GM21515 (cell line): ENCODE data around the gene DDX10.

Experiments used
- ATAC-seq: cut with Tn5 transposase; IDR thresholded peaks from one replicate; pipeline ENCODE4 v1.9.1; 2021; ENCODE audit not compliant: unreplicated experiment

Gene DDX10

DNA sequence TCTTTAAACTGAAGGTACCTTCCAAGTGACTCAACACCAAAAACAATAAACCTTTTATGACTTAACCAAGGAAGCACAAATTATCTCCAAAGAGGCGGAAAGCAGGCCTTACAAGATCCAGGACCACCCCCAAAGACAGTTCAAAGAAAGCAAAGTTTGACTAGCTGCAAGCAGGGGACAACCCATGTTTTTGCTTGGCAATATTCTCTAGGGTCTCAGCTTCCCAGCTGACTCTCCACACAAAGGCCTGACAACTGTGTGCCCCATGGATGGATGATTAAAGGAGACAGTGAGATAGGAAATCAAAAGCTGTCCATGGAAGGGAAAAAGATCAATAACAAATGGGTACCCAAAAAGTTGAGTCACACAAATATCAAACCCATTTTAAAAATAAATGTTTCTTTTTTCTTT lies 232.2 kb downstream of the DDX10 start:
- ATAC-seq = no peak

DNA sequence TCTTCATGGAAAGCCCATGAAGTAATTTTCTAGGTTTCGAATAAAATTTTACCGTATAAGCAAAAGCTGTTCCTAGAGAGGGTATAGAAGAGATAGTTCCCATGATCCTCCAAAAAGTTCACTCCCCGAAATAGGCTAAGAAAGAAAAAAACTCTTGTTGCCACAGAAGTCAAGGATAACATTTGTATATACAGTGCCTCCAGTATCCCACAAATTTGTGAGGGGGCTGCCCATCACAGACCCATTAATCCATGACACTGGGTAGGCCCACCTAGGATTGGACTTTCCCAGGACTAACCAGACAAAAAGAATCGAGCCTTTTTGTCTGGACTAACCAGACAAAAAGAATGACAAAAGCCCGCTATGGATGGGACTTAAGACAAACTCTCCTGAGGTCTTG lies 233.0 kb downstream of the DDX10 start:
- no peak for ATAC-seq

DNA sequence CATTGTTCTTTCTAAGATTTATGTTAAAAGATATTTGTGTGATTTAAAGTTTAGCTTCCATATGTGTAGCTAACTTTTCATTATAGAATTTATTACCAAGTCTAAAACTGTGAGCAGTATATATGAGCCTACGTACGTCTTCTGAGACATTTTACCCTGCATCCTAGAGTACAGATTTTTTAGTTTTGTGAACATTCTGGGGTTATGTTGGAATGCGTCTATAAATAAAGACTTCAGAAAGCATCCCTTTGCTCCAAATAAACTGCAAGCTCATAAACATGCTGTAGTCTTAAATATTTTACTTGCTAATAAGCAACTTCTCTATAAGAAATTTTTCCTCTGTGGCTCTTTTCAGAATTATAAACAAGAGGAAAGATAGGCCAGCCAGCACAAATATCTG lies 236.5 kb downstream of the DDX10 start:
- no peak for ATAC-seq

DNA sequence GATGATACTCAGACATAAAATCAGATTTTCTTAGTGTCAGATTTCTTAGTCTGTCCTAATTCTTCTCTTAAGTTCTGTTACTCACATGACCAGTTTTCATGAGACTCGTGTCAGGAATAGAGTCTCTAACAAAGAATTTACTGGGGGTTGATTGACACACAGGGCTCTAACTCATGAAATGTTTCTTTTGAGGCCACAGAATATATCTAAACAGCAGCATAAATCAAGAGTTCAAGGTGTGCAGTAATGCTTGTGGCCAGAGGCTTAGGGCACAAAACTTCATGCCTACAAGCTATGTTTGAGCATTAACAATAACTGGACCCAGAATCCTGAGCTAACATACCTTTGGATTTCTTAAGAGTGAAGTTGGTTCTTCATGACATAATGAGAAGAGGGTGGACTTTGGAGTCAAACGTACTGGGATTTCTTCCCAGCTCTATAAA lies 237.2 kb downstream of the DDX10 start:
- no peak for ATAC-seq

DNA sequence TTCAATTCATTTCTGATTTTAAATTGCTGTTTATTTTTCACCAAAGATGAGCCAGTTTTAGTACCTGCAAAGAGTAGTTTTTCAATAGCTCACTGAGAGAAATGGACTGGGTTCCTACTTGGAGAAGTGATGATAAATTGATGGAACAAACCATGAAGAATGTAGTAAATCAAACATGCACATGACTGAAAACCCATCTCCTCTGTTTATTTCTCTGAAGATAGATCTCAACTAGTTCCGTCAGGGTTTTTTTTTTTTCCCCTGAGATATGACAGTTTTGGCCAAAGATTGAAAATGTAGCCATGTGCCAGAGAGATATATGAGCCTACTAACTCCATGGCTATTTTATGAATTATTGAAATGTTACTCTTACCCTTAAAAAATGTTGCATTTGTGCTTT lies 239.6 kb downstream of the DDX10 start:
- no peak for ATAC-seq

GRCh38 chr11:108906329-108906728 lies 241.5 kb downstream of the DDX10 start:
- ATAC-seq = no peak

DNA sequence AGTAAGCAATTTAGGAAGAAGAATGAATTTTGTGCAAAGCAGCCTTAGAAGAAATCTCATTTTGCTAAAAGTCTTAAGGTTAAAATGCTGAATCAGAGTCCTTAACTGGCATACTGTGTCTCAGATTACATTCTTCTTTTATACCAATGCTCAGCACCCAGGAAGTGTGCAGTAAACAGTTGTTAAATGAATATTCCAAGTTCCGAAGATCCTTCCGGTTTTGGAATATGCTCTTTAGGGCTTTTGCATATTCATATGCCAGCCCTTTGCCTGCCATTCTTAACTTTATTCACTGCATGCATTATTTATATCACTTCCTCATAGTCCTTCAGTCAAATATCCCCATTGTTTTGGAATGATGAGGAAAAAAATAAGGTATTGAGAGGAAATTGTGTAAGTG lies 242.0 kb downstream of the DDX10 start:
- ATAC-seq = no peak

GRCh38 chr11:108909041-108909440 lies 244.2 kb downstream of the DDX10 start:
- ATAC-seq = no peak

DNA sequence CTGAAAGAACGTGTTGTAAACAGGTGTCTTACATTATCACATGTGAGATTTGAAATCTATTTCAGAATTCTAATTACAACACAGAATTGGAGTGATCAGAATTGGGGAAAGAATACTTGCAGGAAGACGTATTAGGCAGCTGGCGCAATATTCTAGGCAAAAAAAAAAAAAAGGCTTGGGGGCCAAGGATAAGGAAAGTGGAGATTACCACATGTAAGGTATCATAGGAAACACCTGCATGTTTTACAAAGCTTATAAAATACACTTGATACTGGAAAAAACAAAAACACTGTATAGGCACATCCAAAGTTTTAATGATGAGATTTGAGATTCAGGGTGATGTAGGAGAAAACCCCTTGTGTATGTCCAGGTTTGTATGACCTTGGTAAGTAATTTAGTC lies 245.1 kb downstream of the DDX10 start:
- no peak for ATAC-seq

DNA sequence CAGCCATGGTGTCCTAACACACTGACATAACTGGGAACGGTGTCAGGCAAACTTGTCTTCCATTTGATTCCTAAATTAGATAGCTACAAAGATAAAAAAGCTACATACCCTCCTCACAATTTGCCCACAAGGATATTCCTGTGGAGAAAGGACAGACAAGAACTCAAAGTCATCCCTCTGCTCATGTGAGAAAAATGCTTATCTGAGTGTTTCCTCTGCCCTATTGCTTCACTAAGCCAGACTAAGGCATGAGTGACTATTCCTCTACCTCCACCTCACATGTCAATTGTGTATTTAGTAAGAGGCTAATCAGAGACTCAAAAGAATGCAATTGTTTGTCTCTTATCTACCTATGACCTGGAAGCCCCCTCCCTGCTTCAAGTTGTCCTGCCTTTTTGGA lies 247.7 kb downstream of the DDX10 start:
- no peak for ATAC-seq

DNA sequence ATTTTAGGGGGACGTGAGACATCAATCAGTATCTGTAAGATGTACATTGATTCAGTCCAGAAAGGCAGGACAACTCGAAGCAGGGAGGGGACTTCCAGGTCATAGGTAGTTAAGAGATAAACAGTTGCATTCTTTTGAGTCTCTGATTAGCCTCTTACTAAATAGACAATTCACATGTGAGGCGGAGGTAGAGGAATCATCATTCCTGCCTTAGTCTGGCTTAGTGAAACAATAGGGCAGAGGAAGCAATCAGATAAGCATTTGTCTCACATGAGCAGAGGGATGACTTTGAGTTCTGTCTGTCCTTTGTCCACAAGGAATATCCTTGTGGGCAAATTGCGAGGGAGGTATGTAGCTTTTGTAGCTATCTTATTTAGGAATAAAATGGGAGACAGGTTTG lies 248.3 kb downstream of the DDX10 start:
- ATAC-seq = no peak

DNA sequence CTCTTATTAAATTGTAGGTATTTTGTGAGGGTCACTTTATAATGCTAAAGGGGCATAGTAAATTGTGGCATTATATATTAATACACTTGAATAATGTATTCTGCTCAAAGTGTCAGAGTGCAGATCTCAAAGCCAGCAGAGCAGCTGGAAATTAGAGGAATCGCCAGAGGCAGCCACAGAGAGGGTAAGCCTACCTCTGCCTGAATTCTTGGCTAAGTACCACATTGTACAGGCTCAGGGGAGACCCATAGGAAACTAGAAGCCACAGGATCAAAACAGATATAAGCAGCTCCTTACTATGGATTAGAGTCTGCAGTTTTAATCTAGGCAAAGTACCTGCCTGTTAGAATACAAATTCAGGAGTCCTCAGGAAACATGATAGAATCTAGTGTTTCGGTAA lies 249.3 kb downstream of the DDX10 start:
- no peak for ATAC-seq

- ATAC-seq = no peak
These were observed 250.1 kb downstream of the DDX10 start for GRCh38 chr11:108914981-108915380.

DNA sequence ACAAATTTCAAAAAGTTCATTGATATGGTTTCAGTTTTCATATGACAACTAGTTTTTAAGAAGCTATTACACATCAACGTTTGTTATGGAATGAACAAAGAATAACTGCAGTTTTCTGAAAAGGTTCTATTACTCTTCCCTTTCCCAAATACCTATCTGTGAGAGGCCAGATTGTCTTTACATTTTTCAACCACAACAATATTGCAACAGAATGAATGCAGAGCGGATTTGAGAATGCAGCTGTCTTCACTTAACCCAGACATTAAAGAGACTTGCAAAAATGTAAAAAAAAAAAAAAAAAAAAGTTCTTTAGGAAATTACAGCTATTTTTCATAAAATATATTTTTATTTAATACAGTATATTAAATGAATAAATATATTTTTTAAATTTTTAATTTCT lies 250.8 kb downstream of the DDX10 start:
- no peak for ATAC-seq

DNA sequence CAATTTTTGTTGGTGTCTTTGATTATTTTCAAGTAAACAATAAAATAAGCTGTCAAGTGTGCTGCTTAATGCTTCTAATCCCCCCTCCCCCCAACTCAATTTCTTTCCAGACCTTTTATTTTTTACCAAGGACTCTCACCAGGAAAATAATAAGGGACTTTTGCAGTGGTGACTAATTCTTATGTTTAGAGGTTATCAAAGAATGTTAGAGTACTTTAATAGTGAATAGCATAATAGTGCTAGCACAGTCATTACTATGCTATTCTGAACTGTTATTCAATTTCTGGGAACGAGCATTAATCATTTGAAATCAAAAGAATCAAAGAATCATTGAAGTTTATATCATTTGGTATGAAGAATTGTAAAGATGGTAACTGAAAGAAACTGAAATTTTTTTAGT lies 251.4 kb downstream of the DDX10 start:
- ATAC-seq = no peak

- ATAC-seq = no peak
These were observed 252.1 kb downstream of the DDX10 start for GRCh38 chr11:108916935-108917334.

DNA sequence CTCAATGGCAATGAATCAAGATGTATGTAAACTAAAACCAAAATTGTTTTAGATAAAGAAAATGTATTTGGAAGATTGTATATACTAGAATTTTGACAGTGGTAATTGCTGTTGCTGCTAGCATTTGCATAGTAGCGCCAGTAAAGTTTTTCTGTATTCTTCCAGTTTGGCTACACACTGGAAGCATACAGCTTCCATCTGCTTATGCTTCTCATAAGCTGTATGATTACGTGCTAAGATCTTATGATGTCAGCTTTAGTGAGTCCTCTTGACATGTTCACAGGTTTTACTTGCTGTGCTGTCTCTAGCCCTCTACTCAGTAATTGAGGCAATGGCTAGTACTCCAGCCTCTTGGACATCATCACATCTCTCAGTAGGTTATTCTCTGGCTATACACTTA lies 256.3 kb downstream of the DDX10 start:
- ATAC-seq = no peak

- no peak for ATAC-seq
These were observed 257.4 kb downstream of the DDX10 start for GRCh38 chr11:108922241-108922640.

GRCh38 chr11:108923413-108923812 lies 258.5 kb downstream of the DDX10 start:
- no peak for ATAC-seq

GRCh38 chr11:108926171-108926840 lies 261.4 kb downstream of the DDX10 start:
- ATAC-seq = no peak

DNA sequence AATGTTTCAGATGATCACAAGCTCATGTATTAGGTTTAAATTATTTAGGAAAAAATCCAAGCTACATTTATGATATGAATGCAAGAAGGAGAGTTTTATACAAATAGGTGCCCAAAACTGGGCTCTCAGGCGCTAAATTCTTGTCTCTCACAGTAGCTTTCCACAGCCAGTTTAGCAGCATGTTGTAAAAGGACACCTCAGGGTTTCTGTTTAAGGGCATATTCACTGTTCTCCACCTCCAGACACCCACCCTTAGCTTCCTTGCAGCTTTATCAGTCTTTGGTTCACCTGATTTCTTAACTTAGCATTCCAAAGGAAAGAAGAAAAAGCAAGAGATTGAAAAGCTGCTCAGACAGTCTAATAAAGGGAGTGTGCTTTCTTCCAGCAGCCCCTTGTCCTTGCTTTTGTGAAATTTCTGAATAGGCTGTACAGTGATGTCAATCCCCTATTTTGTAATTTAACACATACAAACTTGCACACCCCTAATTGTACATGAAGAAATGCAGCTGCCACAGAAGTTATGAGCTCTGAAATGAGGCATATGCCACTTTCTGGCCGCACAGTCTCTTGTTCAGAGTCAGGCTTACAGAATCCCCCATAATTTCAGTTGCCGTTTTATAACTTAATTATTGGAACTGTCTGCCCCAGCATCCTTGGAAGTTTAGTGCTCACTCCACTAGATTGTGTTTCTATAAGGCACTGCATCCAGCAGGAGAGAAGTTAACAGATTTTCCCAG lies 262.1 kb downstream of the DDX10 start:
- no peak for ATAC-seq

DNA sequence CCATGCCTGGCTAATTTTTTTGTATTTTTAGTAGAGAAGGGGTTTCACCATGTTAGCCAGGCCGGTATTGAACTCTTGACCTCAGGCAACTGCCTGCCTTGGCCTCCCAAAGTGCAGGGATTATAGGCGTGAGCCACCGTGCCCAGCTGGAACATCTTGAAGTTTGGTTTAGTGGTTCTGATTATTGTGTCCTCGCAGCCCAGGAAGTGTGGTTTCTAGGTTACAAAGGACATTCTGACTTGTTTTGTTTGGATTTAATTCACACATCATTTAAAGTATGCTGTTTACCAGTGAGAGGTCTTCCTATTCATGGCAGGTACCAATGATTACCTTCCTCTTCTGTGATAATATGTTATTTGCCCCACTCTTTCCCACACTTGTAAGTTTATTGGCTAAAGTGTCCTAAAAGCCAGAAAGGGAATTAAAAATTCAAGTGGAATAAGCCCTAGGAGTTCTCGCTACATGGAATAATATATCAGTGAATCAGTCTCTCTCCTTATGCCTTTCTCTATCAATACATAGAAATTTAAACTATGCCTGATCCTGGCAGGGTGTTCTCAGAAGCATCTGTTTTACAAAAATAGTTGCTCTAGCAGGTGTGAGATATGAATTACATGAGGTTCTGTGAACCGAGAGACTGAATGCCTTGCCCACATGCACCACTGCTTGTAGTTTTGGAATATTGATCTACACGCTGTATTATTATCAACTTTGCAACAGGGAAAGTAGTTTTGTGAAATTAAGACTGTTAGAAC lies 263.1 kb downstream of the DDX10 start:
- no peak for ATAC-seq
